Thyroid gland (tissue), 4 donors: ENCODE results near the gene CSK. TPM values are rescaled to one million over a fixed set of nuclear protein-coding genes. Genes with fewer than 3 reads are reported as not detected.
A peak's percentile ranks its signal among the peaks of the same experiment; 100 is the strongest.

ENCODE experiments used
- DNase-seq, 2 donors: peaks; one replicate each; pipeline ENCODE4 v3.0.0-alpha.2; 2019
- H3K27ac ChIP-seq, 3 donors: fragments of 200-600 bp; sonication (generic); 1 replicate in 2 of 3; 2 replicates in 1 of 3; pipeline ENCODE4 v1.5.1; 2016 to 2019; ENCODE audit warnings: mild to moderate bottlenecking in 1 of 3, moderate library complexity in 1 of 3
- H3K27me3 ChIP-seq: fragments of 200-600 bp; sonication (generic); one replicate; pipeline ENCODE4 v1.5.1; 2019
- H3K36me3 ChIP-seq, 2 donors: fragments of 200-600 bp; sonication (generic); one replicate each; pipeline ENCODE4 v1.5.1; 2016 to 2019
- H3K4me1 ChIP-seq, 2 donors: fragments of 200-600 bp; sonication (generic); one replicate each; pipeline ENCODE4 v1.5.1; 2017 to 2019
- H3K4me3 ChIP-seq, 3 donors: fragments of 200-600 bp; sonication (generic); replicated peaks in 1 of 3; 1 replicate in 2 of 3; 2 replicates in 1 of 3; pipeline ENCODE4 v1.5.1; 2016; ENCODE audit warnings: mild to moderate bottlenecking in 1 of 3
- H3K9me3 ChIP-seq: fragments of 200-600 bp; sonication (generic); one replicate; pipeline ENCODE4 v1.5.1; 2017
- POLR2A ChIP-seq, 2 donors: fragments of 450-650 bp; IDR thresholded peaks; one replicate each; pipeline ENCODE4 v1.6.1; 2017; ENCODE audit warnings: antibody characterized with exemption in 2 of 2, mild to moderate bottlenecking in 2 of 2, moderate library complexity in 1 of 2
- WGBS, 2 donors: methylation state at CpG; one replicate each; pipeline ENCODE4 v1.1.5; 2017; 5-methylcytosine and 5-hydroxymethylcytosine counted together
- intact Hi-C: fragments of 100-400 bp; cut with DNase I; formaldehyde crosslinking; loops from one replicate; pipeline ENCODE4 v1.15.1; 2023
- microRNA-seq: library from miRNA; unstranded; fragments of <30 nt; microRNA quantifications from one replicate; pipeline ENCODE4, GENCODE V29; 2016
- small RNA-seq: library from RNA; depleted of rRNA; stranded (forward); fragments of <200 nt; gene quantifications from one replicate; pipeline ENCODE3, GENCODE V24; 2016
- total RNA-seq, 4 donors: library from RNA; depleted of rRNA; stranded (reverse); fragments of >200 nt; gene quantifications; one replicate each; pipeline ENCODE4 v1.2.3, GENCODE V29; 2016
- TF ChIP-seq, protein P1 (sequence below), 6 experiments: fragments of 200-600 bp in 3 of 6; fragments of 450-650 bp in 3 of 6; sonication (generic) in 3 of 6; IDR thresholded peaks; one replicate each; pipeline ENCODE4 v1.5.1; 2016 to 2019; ENCODE audit warnings: antibody characterized with exemption in 6 of 6, mild to moderate bottlenecking in 2 of 6, inconsistent platforms in 1 of 6, moderate library complexity in 1 of 6

CSK gene
- total RNA-seq, 4 donors from 2014 or later: 18.2 to 24.3 (median 20.3) TPM

- no peak overlapping the region for H3K27ac ChIP-seq
- intact Hi-C loops: no loop called here
- WGBS, 2 donors: 90 to 92% methylated on average over 5 of the region's 5 CpGs
These were observed 63.3 kb downstream of the CSK start for GRCh38 chr15:74845208-74845568.

DNA sequence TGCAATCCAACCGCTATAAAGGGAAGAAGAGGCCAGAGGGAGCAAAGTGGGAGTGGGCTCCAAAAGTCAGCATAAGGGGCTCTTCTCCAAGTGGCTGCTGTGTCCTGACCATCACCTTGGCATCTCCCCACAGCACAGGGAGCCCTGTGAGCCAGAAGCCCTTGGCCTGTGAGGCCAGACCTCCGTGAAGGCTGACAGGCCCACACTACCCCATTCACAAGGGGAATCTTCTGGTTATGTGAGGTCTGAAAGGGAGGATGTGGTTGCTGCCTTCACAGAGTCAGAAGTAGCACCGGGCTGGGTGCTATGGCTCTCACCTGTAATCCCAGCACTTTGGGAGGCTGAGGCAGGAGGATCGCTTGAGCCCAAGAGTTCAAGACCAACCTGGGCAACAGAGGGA, 63.7 kb downstream of the CSK start:
- H3K4me3 ChIP-seq: no peak overlapping the region
- H3K4me1 ChIP-seq: peaks cover 29 to 40% of the 10 kb centered on the region in 2 donors
- no peaks in the 10 kb centered on the region for H3K9me3 ChIP-seq
- intact Hi-C loops: no loop called here
- H3K36me3 ChIP-seq: peaks cover 15 to 26% of the 10 kb centered on the region in 2 donors
- no peak for DNase-seq
- H3K27me3 ChIP-seq: no peaks in the 10 kb centered on the region
- H3K27ac ChIP-seq: peak overlapping the region in 1 of 3 donors; percentile 38
- TF ChIP-seq POLR2A (IDR thresholded peaks at IDR 0.05): no peak
- TF ChIP-seq, protein P1, sequence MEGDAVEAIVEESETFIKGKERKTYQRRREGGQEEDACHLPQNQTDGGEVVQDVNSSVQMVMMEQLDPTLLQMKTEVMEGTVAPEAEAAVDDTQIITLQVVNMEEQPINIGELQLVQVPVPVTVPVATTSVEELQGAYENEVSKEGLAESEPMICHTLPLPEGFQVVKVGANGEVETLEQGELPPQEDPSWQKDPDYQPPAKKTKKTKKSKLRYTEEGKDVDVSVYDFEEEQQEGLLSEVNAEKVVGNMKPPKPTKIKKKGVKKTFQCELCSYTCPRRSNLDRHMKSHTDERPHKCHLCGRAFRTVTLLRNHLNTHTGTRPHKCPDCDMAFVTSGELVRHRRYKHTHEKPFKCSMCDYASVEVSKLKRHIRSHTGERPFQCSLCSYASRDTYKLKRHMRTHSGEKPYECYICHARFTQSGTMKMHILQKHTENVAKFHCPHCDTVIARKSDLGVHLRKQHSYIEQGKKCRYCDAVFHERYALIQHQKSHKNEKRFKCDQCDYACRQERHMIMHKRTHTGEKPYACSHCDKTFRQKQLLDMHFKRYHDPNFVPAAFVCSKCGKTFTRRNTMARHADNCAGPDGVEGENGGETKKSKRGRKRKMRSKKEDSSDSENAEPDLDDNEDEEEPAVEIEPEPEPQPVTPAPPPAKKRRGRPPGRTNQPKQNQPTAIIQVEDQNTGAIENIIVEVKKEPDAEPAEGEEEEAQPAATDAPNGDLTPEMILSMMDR (IDR thresholded peaks at IDR 0.05): no peak
- 87 to 90% methylated on average over 4 of the region's 4 CpGs for WGBS, 2 donors

More at GRCh38 chr15:74845208-74845568, 63.3 kb downstream of the CSK start:
- H3K9me3 ChIP-seq: no peaks in the 10 kb centered on the region
- H3K4me1 ChIP-seq: peaks cover 29 to 40% of the 10 kb centered on the region in 2 donors
- TF ChIP-seq, protein P1 (IDR thresholded peaks at IDR 0.05): no peak
- TF ChIP-seq POLR2A (IDR thresholded peaks at IDR 0.05): no peak
- peaks cover 11 to 24% of the 10 kb centered on the region in 2 donors for H3K36me3 ChIP-seq
- no peak overlapping the region for H3K4me3 ChIP-seq
- no peaks in the 10 kb centered on the region for H3K27me3 ChIP-seq
- no peak for DNase-seq

- WGBS, 2 donors: 21 to 55% methylated on average over 3 of the region's 3 CpGs
- TF ChIP-seq, protein P1 (IDR thresholded peaks at IDR 0.05): no peak
- no peak for TF ChIP-seq POLR2A (IDR thresholded peaks at IDR 0.05)
- peaks cover 33 to 41% of the 10 kb centered on the region in 2 donors for H3K36me3 ChIP-seq
These were observed 65.6 kb downstream of the CSK start for GRCh38 chr15:74847432-74847831.

DNA sequence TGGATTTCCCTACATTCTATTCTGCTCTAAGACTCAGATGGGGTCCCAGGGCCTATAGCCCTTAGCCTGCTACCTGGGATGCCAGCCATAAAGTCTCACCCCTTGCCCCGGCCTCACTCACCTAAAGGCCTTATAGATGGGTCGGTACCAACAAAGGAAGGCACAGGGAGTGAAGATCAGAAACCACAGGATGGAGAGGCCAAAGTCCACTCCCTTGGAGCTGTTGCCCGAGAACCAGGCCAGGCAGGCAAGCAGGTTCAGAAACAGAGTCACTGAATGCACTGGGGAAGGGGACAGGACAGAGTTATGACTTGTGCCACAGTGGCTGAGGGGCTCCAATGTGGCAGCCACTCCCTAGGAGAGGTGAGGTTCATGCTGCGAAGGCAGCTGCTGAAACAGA, 68.5 kb downstream of the CSK start:
- Histone ChIP-seq H3K9me3 (no peaks in the 10 kb centered on the region), H3K27me3 (no peaks in the 10 kb centered on the region), H3K4me1 (peaks cover 14 to 18% of the 10 kb centered on the region in 2 donors), H3K36me3 (peaks cover 47 to 49% of the 10 kb centered on the region in 2 donors), H3K27ac (no peak overlapping the region), H3K4me3 (no peak overlapping the region)
- 98 to 100% methylated on average over 4 of the region's 4 CpGs for WGBS, 2 donors
- no peak for DNase-seq
- intact Hi-C loops: no loop called here
- no peak for TF ChIP-seq POLR2A (IDR thresholded peaks at IDR 0.05)

More at GRCh38 chr15:74847432-74847831, 65.6 kb downstream of the CSK start:
- H3K27me3 ChIP-seq: no peaks in the 10 kb centered on the region
- DNase-seq: peak; percentile 84 to 85
- H3K27ac ChIP-seq: peak overlapping the region; percentile 28 to 65 (median 53)
- no peak overlapping the region for H3K4me3 ChIP-seq
- H3K9me3 ChIP-seq: no peaks in the 10 kb centered on the region
- intact Hi-C loops: no loop called here
- H3K4me1 ChIP-seq: peaks cover 15 to 25% of the 10 kb centered on the region in 2 donors

DNA sequence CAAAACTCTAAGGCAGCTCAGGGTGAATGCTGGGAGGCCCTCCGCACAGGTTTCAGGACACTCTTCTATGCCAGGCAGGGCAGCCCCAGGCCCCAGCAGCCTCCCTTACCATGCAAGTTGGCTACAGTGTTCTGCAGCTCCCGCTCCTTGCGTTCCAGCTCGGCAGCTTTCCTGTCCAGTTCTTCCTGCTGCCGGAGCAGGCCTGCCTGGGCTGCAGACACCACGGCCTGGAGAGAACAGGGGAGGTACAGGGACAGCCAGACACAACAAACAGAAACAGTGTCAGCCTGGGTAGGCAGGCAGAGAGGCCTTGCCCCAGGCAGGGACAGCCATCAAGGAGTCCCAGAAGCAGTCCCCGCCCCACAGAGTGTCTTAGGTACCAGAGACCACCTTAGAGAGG, 70.1 kb downstream of the CSK start:
- Histone ChIP-seq H3K9me3 (no peaks in the 10 kb centered on the region), H3K27me3 (no peaks in the 10 kb centered on the region), H3K36me3 (peaks cover 43 to 47% of the 10 kb centered on the region in 2 donors), H3K27ac (no peak overlapping the region), H3K4me1 (peaks cover 18 to 27% of the 10 kb centered on the region in 2 donors), H3K4me3 (no peak overlapping the region)
- 94 to 100% methylated on average over 2 to 7 of the region's 7 CpGs for WGBS, 2 donors
- TF ChIP-seq, protein P1 (IDR thresholded peaks at IDR 0.05): no peak
- TF ChIP-seq POLR2A (IDR thresholded peaks at IDR 0.05): no peak
- intact Hi-C loops: no loop called here
- no peak for DNase-seq

Small RNA genes lying within 50 kb of the gene (microRNA-seq; reads per million reads assigned to microRNA genes)
- gene MIR4513: not detected
- gene MIR6882: 1.8 reads per million

Small RNA genes lying within 50 kb of the gene (small RNA-seq; reads per million reads assigned to genes)
- gene CPLX3 (not detected), gene MIR4513 (not detected), gene MIR6882 (0.28 reads per million)

Other genes with a start within 250 kb of the CSK start
- gene ARID3B, start 240.9 kb upstream of the CSK start, total RNA-seq: 1 to 10 TPM; 5.9 to 7.7 (median 6.2) TPM
- 100 to 1,000 TPM in 3 of 4 donors, 10 to 100 TPM in 1; 91.9 to 156 (median 120) TPM for gene CLK3, start 166.2 kb upstream of the CSK start, total RNA-seq
- gene EDC3, start 86.1 kb upstream of the CSK start, total RNA-seq: 10 to 100 TPM; 16.3 to 64.7 (median 25.7) TPM
- gene CYP1A1, start 56.6 kb upstream of the CSK start, total RNA-seq: under 1 TPM in 2 of 4 donors, not detected in 2; 0.54 to 0.78 TPM
- gene CYP1A2, start 33.2 kb upstream of the CSK start, total RNA-seq: 1 to 10 TPM; 1.3 to 9.9 (median 2.9) TPM
- 1 to 10 TPM in 1 of 4 donors, not detected in 3; 3.5 TPM for gene LMAN1L, start 30.8 kb downstream of the CSK start, total RNA-seq
- not detected for gene CPLX3, start 44.5 kb downstream of the CSK start, total RNA-seq
- 10 to 100 TPM; 40.9 to 91.1 (median 74.7) TPM for gene ULK3, start 61.1 kb downstream of the CSK start, total RNA-seq
- 100 to 1,000 TPM in 2 of 4 donors, 10 to 100 TPM in 2; 59.3 to 129 (median 104) TPM for gene SCAMP2, start 91.3 kb downstream of the CSK start, total RNA-seq
- gene MPI, start 108.0 kb downstream of the CSK start, total RNA-seq: 10 to 100 TPM; 72.2 to 91.1 (median 88.5) TPM
- gene FAM219B, start 124.8 kb downstream of the CSK start, total RNA-seq: 100 to 1,000 TPM in 1 of 4 donors, 10 to 100 TPM in 3; 72.1 to 136 (median 88.2) TPM
- 100 to 1,000 TPM; 103 to 235 (median 166) TPM for gene COX5A, start 156.0 kb downstream of the CSK start, total RNA-seq
- gene RPP25, start 174.7 kb downstream of the CSK start, total RNA-seq: 10 to 100 TPM; 14.2 to 23.1 (median 16.4) TPM
- 10 to 100 TPM in 2 of 4 donors, 1 to 10 TPM in 2; 7.6 to 16.7 (median 10.1) TPM for gene SCAMP5, start 213.5 kb downstream of the CSK start, total RNA-seq
- gene PPCDC, start 241.5 kb downstream of the CSK start, total RNA-seq: 10 to 100 TPM in 3 of 4 donors, 1 to 10 TPM in 1; 3.5 to 31.2 (median 20.6) TPM